Uterus (tissue), 4 donors: ENCODE results near the gene NBEAL2. TPM values are rescaled to one million over a fixed set of nuclear protein-coding genes. Genes with fewer than 3 reads are reported as not detected.

Experiments used
- DNase-seq, 2 donors: peaks; one replicate each; pipeline ENCODE4 v3.0.0-alpha.2; 2019 to 2020
- H3K27ac ChIP-seq, 2 donors: fragments of 200-600 bp; sonication (generic); 1 replicate in 1 of 2; 2 replicates in 1 of 2; pipeline ENCODE4 v1.5.1; 2016 to 2018
- H3K27me3 ChIP-seq, 2 donors: fragments of 200-600 bp; sonication (generic); one replicate each; pipeline ENCODE4 v1.5.1; 2018 to 2019; ENCODE audit warnings: control low read depth in 1 of 2
- H3K36me3 ChIP-seq, 2 donors: fragments of 200-600 bp; sonication (generic); one replicate each; pipeline ENCODE4 v1.5.1; 2019; ENCODE audit warnings: control low read depth in 1 of 2
- H3K4me1 ChIP-seq, 2 donors: fragments of 200-600 bp; sonication (generic); one replicate each; pipeline ENCODE4 v1.5.1; 2018 to 2019; ENCODE audit warnings: control low read depth in 1 of 2
- H3K4me3 ChIP-seq, 2 donors: fragments of 200-600 bp; sonication (generic); 1 replicate in 1 of 2; 2 replicates in 1 of 2; pipeline ENCODE4 v1.5.1; 2018 to 2019; ENCODE audit warnings: mild to moderate bottlenecking in 1 of 2
- H3K9me3 ChIP-seq, 2 donors: fragments of 200-600 bp; sonication (generic); one replicate each; pipeline ENCODE4 v1.5.1; 2019; ENCODE audit warnings: control low read depth in 1 of 2
- CTCF ChIP-seq, 4 experiments: fragments of 200-600 bp in 2 of 4; fragments of 450-650 bp in 2 of 4; sonication (generic) in 2 of 4; IDR thresholded peaks; one replicate each; pipeline ENCODE4 v1.5.1; 2016 to 2019; ENCODE audit warnings: antibody characterized with exemption in 4 of 4, mild to moderate bottlenecking in 2 of 4, moderate library complexity in 1 of 4
- POLR2A ChIP-seq, 2 donors: fragments of 450-650 bp; IDR thresholded peaks; one replicate each; pipeline ENCODE4 v1.6.1; 2016; ENCODE audit warnings: antibody characterized with exemption in 2 of 2, mild to moderate bottlenecking in 1 of 2, moderate library complexity in 1 of 2
- intact Hi-C: fragments of 100-400 bp; cut with DNase I; formaldehyde crosslinking; loops from one replicate; pipeline ENCODE4 v1.15.1; 2023; ENCODE audit warnings: low total_unique reads
- total RNA-seq, 4 donors: library from RNA; depleted of rRNA in 3 of 4; stranded (reverse); fragments of >200 nt in 3 of 4; gene quantifications; one replicate each; pipeline versions ENCODE4 v1.1.0 to v1.2.4, GENCODE V29; 2014 to 2023
- donor health status: DM: yes; HTN: yes; CAD: no.

Gene NBEAL2
- total RNA-seq, 4 donors from 2014 or later = 13.1 to 41.1 (median 23.8) TPM

GRCh38 chr3:46953234-46954010 lies 26.0 kb upstream of the NBEAL2 start:
- peaks cover 4 to 6% of the 10 kb centered on the region in 2 donors for H3K4me1 ChIP-seq
- intact Hi-C loops = no loop called here
- no peak for DNase-seq
- no peaks in the 10 kb centered on the region for H3K27me3 ChIP-seq
- TF ChIP-seq CTCF (IDR thresholded peaks at IDR 0.05) (no peak), POLR2A (IDR thresholded peaks at IDR 0.05) (no peak)
- H3K4me3 ChIP-seq = no peak overlapping the region
- no peaks in the 10 kb centered on the region for H3K36me3 ChIP-seq
- no peak overlapping the region for H3K27ac ChIP-seq
- no peaks in the 10 kb centered on the region for H3K9me3 ChIP-seq

- DNase-seq = no peak
- intact Hi-C loops = no loop called here
- Histone ChIP-seq H3K27ac (no peak overlapping the region), H3K27me3 (no peaks in the 10 kb centered on the region), H3K9me3 (no peaks in the 10 kb centered on the region), H3K4me3 (no peak overlapping the region), H3K36me3 (no peaks in the 10 kb centered on the region), H3K4me1 (peaks cover 4 to 6% of the 10 kb centered on the region in 2 donors)
- TF ChIP-seq POLR2A (IDR thresholded peaks at IDR 0.05) (no peak), CTCF (IDR thresholded peaks at IDR 0.05) (no peak)
These were observed 25.3 kb upstream of the NBEAL2 start for GRCh38 chr3:46954178-46954577.

DNA sequence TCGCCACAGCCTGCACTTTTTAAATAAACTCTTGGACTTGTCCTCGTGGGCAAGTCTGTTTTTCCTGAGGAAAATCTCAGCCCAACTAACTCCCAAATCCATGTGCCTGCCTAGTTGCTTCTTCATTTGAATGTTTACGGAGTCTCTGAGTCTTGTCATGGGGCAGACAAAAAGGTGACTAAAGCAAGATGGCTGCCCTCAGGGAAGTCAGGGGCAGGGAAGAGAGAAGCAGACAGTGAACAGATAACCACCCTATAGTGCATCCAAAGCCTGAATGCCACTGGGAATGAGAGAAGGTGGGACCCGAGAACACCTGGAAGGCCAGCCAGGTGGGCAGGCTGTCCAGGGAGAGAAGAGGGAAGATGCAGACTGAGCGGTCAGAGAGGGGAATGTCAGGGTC lies 24.3 kb upstream of the NBEAL2 start:
- intact Hi-C loops = no loop called here
- no peak for TF ChIP-seq POLR2A (IDR thresholded peaks at IDR 0.05)
- Histone ChIP-seq H3K27me3 (no peaks in the 10 kb centered on the region), H3K36me3 (no peaks in the 10 kb centered on the region), H3K9me3 (no peaks in the 10 kb centered on the region), H3K4me1 (peaks cover 0 to 15% of the 10 kb centered on the region in 2 donors), H3K4me3 (no peak overlapping the region), H3K27ac (no peak overlapping the region)
- DNase-seq = no peak

GRCh38 chr3:46955801-46956259 lies 23.6 kb upstream of the NBEAL2 start:
- no peaks in the 10 kb centered on the region for H3K36me3 ChIP-seq
- no peaks in the 10 kb centered on the region for H3K9me3 ChIP-seq
- no peaks in the 10 kb centered on the region for H3K27me3 ChIP-seq
- H3K4me1 ChIP-seq = peaks cover 0 to 21% of the 10 kb centered on the region in 2 donors
- no peak overlapping the region for H3K4me3 ChIP-seq
- H3K27ac ChIP-seq = no peak overlapping the region
- no peak for TF ChIP-seq POLR2A (IDR thresholded peaks at IDR 0.05)
- TF ChIP-seq CTCF (IDR thresholded peaks at IDR 0.05) = no peak
- no peak for DNase-seq
- intact Hi-C loops = no loop called here

GRCh38 chr3:46957092-46957820 lies 22.2 kb upstream of the NBEAL2 start:
- no peak for DNase-seq
- peaks cover 0 to 25% of the 10 kb centered on the region in 2 donors for H3K4me1 ChIP-seq

More at GRCh38 chr3:46957092-46957820, 22.2 kb upstream of the NBEAL2 start:
- Histone ChIP-seq H3K36me3 (no peaks in the 10 kb centered on the region), H3K27ac (peak overlapping the region in 1 of 2 donors; percentile 40), H3K9me3 (no peaks in the 10 kb centered on the region), H3K27me3 (no peaks in the 10 kb centered on the region), H3K4me3 (no peak overlapping the region)
- no peak for TF ChIP-seq CTCF (IDR thresholded peaks at IDR 0.05)
- no peak for TF ChIP-seq POLR2A (IDR thresholded peaks at IDR 0.05)
- intact Hi-C loops = no loop called here
